ENCODE data around the gene ABCA6.
A peak's percentile ranks its signal among the peaks of the same experiment; 100 is the strongest.

Gene ABCA6

DNA sequence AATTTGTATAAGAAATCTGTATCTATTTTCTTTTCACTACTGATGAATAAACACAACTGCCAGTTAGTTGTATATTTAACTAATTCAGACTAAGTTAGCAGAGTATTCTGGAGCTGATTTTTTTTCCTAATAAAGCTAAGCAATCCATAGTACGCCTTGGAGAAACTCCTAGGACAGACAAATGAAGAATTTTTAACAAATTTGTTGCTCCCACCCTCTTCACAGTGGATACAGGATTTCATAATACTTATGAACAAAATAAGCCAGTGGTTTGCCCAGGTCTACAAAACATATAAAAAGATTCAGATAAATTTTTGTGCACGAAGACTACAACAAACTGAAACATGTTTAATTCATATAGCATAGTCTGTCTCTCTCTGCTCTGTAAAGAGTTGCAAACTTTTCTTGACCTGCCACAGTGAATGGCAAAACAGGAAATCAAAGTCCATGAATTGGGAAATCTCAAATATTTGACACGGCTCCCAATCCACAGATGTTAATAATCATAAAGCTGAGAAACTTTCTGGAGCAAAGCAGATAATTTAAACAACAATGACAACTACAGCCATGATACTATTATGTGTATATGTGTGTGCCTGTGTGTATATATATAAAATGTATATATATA, 594 bp upstream of the ABCA6 start:
- no CpG with 5 or more reads among the region's 3 CpGs for WGBS, 2 donors (ENCODE audit: extremely low coverage in 2 of 2, insufficient read length in 2 of 2, insufficient replicate concordance in 1 of 2)
- H3K79me1 ChIP-seq (ENCODE audit: low read depth, low read length), result no peaks in the 10 kb centered on the region

DNA sequence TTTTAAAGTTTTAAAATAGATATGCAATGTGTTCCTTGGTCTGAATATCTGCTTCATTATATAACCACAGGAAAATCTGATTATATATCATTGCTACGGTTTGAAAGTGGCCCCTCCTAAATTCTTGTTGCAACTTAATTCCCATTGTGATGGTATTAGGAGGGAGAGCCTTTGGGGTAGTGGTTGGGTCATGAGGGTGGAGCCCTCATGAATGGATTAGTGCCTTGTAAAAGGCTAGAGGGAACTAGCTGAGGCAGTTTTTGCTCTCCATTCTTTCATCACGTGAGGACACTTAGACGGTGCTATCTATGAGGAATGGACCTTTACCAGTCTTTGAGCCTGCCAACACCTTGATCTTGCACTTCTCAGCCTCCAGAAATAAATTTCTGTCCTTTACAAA, 7.6 kb downstream of the ABCA6 start:
- no peak overlapping the region for H2BK15ac ChIP-seq (ENCODE audit: low read length)
- H3K27ac ChIP-seq (replicated peaks; ENCODE audit: low read length), result no peak overlapping the region
- H3K9ac ChIP-seq (ENCODE audit: low read depth, low read length, poor library complexity), result no peak overlapping the region
- no peaks in the 10 kb centered on the region for H3K4me1 ChIP-seq (ENCODE audit: control insufficient read depth in 2 of 2, insufficient read depth in 1 of 2, low read depth in 1 of 2, low read length in 2 of 2)
- H2AFZ ChIP-seq (ENCODE audit: low read length), result no peak overlapping the region
- no peak overlapping the region for H3K4me3 ChIP-seq (ENCODE audit: low read length in 2 of 2)
- H4K8ac ChIP-seq (ENCODE audit: low read depth, low read length), result no peak overlapping the region
- no peak overlapping the region for H2AK5ac ChIP-seq (ENCODE audit: low read depth, low read length)
- H3K18ac ChIP-seq (ENCODE audit: low read length), result no peak overlapping the region
- H3K36me3 ChIP-seq (replicated peaks in 1 of 2; ENCODE audit: control insufficient read depth in 2 of 2, insufficient read depth in 2 of 2, low read length in 2 of 2), result no peaks in the 10 kb centered on the region
- H3K4me2 ChIP-seq (ENCODE audit: insufficient read depth, low read length, poor library complexity, severe bottlenecking), result no peak overlapping the region
- H3K23ac ChIP-seq (ENCODE audit: low read depth, low read length, poor library complexity), result no peak overlapping the region
- H3K79me1 ChIP-seq (ENCODE audit: low read depth, low read length), result no peaks in the 10 kb centered on the region
- no peak overlapping the region for H3K14ac ChIP-seq (ENCODE audit: low read length)
- no peaks in the 10 kb centered on the region for H3K9me3 ChIP-seq (replicated peaks in 1 of 2; ENCODE audit: control insufficient read depth in 2 of 2, insufficient read depth in 1 of 2, low read depth in 1 of 2, low read length in 2 of 2)
- no peak overlapping the region for H2BK5ac ChIP-seq (ENCODE audit: low read length)
- no peak for DNase-seq (ENCODE audit: low spot score)
- no CpG with 5 or more reads among the region's 3 CpGs for WGBS, 2 donors (ENCODE audit: extremely low coverage in 2 of 2, insufficient read length in 2 of 2, insufficient replicate concordance in 1 of 2)
- no peak overlapping the region for H2BK120ac ChIP-seq (ENCODE audit: low read depth, low read length)
- H3K4ac ChIP-seq (ENCODE audit: low read length), result no peak overlapping the region
- H4K91ac ChIP-seq (ENCODE audit: low read depth, low read length, poor library complexity), result no peak overlapping the region
- H3K27me3 ChIP-seq (ENCODE audit: control insufficient read depth in 3 of 3, insufficient read depth in 3 of 3, low read depth in 1 of 3, low read length in 3 of 3), result no peaks in the 10 kb centered on the region
- no peak overlapping the region for H2BK12ac ChIP-seq (ENCODE audit: low read length)

More for the DNA sequence above, 594 bp upstream of the ABCA6 start:
- Histone ChIP-seq H2AFZ (ENCODE audit: low read length) (peak overlapping the region; percentile 80), H3K4me3 (ENCODE audit: low read length in 2 of 2) (no peak overlapping the region), H3K36me3 (replicated peaks in 1 of 2; ENCODE audit: control insufficient read depth in 2 of 2, insufficient read depth in 2 of 2, low read length in 2 of 2) (no peaks in the 10 kb centered on the region), H3K23ac (ENCODE audit: low read depth, low read length, poor library complexity) (no peak overlapping the region), H3K4ac (ENCODE audit: low read length) (no peak overlapping the region), H3K14ac (ENCODE audit: low read length) (no peak overlapping the region), H3K4me2 (ENCODE audit: insufficient read depth, low read length, poor library complexity, severe bottlenecking) (no peak overlapping the region), H2BK120ac (ENCODE audit: low read depth, low read length) (no peak overlapping the region), H3K27me3 (ENCODE audit: control insufficient read depth in 3 of 3, insufficient read depth in 3 of 3, low read depth in 1 of 3, low read length in 3 of 3) (no peaks in the 10 kb centered on the region), H3K9ac (ENCODE audit: low read depth, low read length, poor library complexity) (no peak overlapping the region), H3K9me3 (replicated peaks in 1 of 2; ENCODE audit: control insufficient read depth in 2 of 2, insufficient read depth in 1 of 2, low read depth in 1 of 2, low read length in 2 of 2) (no peaks in the 10 kb centered on the region), H2AK5ac (ENCODE audit: low read depth, low read length) (no peak overlapping the region), H3K27ac (replicated peaks; ENCODE audit: low read length) (no peak overlapping the region), H2BK5ac (ENCODE audit: low read length) (no peak overlapping the region), H4K8ac (ENCODE audit: low read depth, low read length) (no peak overlapping the region), H4K91ac (ENCODE audit: low read depth, low read length, poor library complexity) (no peak overlapping the region), H2BK15ac (ENCODE audit: low read length) (no peak overlapping the region), H2BK12ac (ENCODE audit: low read length) (no peak overlapping the region), H3K4me1 (ENCODE audit: control insufficient read depth in 2 of 2, insufficient read depth in 1 of 2, low read depth in 1 of 2, low read length in 2 of 2) (no peaks in the 10 kb centered on the region), H3K18ac (ENCODE audit: low read length) (no peak overlapping the region)
- no peak for DNase-seq (ENCODE audit: low spot score)

GRCh38 chr17:69130627-69131296, 10.9 kb downstream of the ABCA6 start:
- no peak for DNase-seq (ENCODE audit: low spot score)
- H3K4ac ChIP-seq (ENCODE audit: low read length), result no peak overlapping the region
- no peak overlapping the region for H2BK15ac ChIP-seq (ENCODE audit: low read length)
- no peak overlapping the region for H3K27ac ChIP-seq (replicated peaks; ENCODE audit: low read length)
- H2AFZ ChIP-seq (ENCODE audit: low read length), result no peak overlapping the region
- H4K8ac ChIP-seq (ENCODE audit: low read depth, low read length), result no peak overlapping the region
- no peaks in the 10 kb centered on the region for H3K36me3 ChIP-seq (replicated peaks in 1 of 2; ENCODE audit: control insufficient read depth in 2 of 2, insufficient read depth in 2 of 2, low read length in 2 of 2)
- H3K4me2 ChIP-seq (ENCODE audit: insufficient read depth, low read length, poor library complexity, severe bottlenecking), result no peak overlapping the region
- H3K9me3 ChIP-seq (replicated peaks in 1 of 2; ENCODE audit: control insufficient read depth in 2 of 2, insufficient read depth in 1 of 2, low read depth in 1 of 2, low read length in 2 of 2), result no peaks in the 10 kb centered on the region
- no peak overlapping the region for H2BK5ac ChIP-seq (ENCODE audit: low read length)
- no peak overlapping the region for H4K91ac ChIP-seq (ENCODE audit: low read depth, low read length, poor library complexity)
- no peak overlapping the region for H3K18ac ChIP-seq (ENCODE audit: low read length)
- H2BK120ac ChIP-seq (ENCODE audit: low read depth, low read length), result no peak overlapping the region
- H3K9ac ChIP-seq (ENCODE audit: low read depth, low read length, poor library complexity), result no peak overlapping the region
- H3K27me3 ChIP-seq (ENCODE audit: control insufficient read depth in 3 of 3, insufficient read depth in 3 of 3, low read depth in 1 of 3, low read length in 3 of 3), result no peaks in the 10 kb centered on the region
- H3K4me1 ChIP-seq (ENCODE audit: control insufficient read depth in 2 of 2, insufficient read depth in 1 of 2, low read depth in 1 of 2, low read length in 2 of 2), result no peaks in the 10 kb centered on the region
- H2AK5ac ChIP-seq (ENCODE audit: low read depth, low read length), result no peak overlapping the region
- H3K79me1 ChIP-seq (ENCODE audit: low read depth, low read length), result no peaks in the 10 kb centered on the region
- H3K4me3 ChIP-seq (ENCODE audit: low read length in 2 of 2), result no peak overlapping the region
- no peak overlapping the region for H3K14ac ChIP-seq (ENCODE audit: low read length)
- no peak overlapping the region for H3K23ac ChIP-seq (ENCODE audit: low read depth, low read length, poor library complexity)
- WGBS, 2 donors (ENCODE audit: extremely low coverage in 2 of 2, insufficient read length in 2 of 2, insufficient replicate concordance in 1 of 2), result no CpG with 5 or more reads among the region's 6 CpGs
- H2BK12ac ChIP-seq (ENCODE audit: low read length), result no peak overlapping the region

- H3K4me1 ChIP-seq (ENCODE audit: control insufficient read depth in 2 of 2, insufficient read depth in 1 of 2, low read depth in 1 of 2, low read length in 2 of 2), result no peaks in the 10 kb centered on the region
- H2BK5ac ChIP-seq (ENCODE audit: low read length), result no peak overlapping the region
- no peaks in the 10 kb centered on the region for H3K36me3 ChIP-seq (replicated peaks in 1 of 2; ENCODE audit: control insufficient read depth in 2 of 2, insufficient read depth in 2 of 2, low read length in 2 of 2)
- no peak overlapping the region for H2AK5ac ChIP-seq (ENCODE audit: low read depth, low read length)
- H4K91ac ChIP-seq (ENCODE audit: low read depth, low read length, poor library complexity), result no peak overlapping the region
- no peak overlapping the region for H3K9ac ChIP-seq (ENCODE audit: low read depth, low read length, poor library complexity)
- H3K79me1 ChIP-seq (ENCODE audit: low read depth, low read length), result no peaks in the 10 kb centered on the region
- no peak overlapping the region for H2AFZ ChIP-seq (ENCODE audit: low read length)
- no peak overlapping the region for H3K23ac ChIP-seq (ENCODE audit: low read depth, low read length, poor library complexity)
- H3K18ac ChIP-seq (ENCODE audit: low read length), result no peak overlapping the region
- H2BK120ac ChIP-seq (ENCODE audit: low read depth, low read length), result no peak overlapping the region
- no peak overlapping the region for H3K4ac ChIP-seq (ENCODE audit: low read length)
- no peak for DNase-seq (ENCODE audit: low spot score)
- no peaks in the 10 kb centered on the region for H3K9me3 ChIP-seq (replicated peaks in 1 of 2; ENCODE audit: control insufficient read depth in 2 of 2, insufficient read depth in 1 of 2, low read depth in 1 of 2, low read length in 2 of 2)
- H2BK15ac ChIP-seq (ENCODE audit: low read length), result no peak overlapping the region
- no peak overlapping the region for H3K4me3 ChIP-seq (ENCODE audit: low read length in 2 of 2)
- no peak overlapping the region for H2BK12ac ChIP-seq (ENCODE audit: low read length)
- no peak overlapping the region for H3K4me2 ChIP-seq (ENCODE audit: insufficient read depth, low read length, poor library complexity, severe bottlenecking)
- H3K27me3 ChIP-seq (ENCODE audit: control insufficient read depth in 3 of 3, insufficient read depth in 3 of 3, low read depth in 1 of 3, low read length in 3 of 3), result no peaks in the 10 kb centered on the region
- no peak overlapping the region for H4K8ac ChIP-seq (ENCODE audit: low read depth, low read length)
- no peak overlapping the region for H3K14ac ChIP-seq (ENCODE audit: low read length)
- no peak overlapping the region for H3K27ac ChIP-seq (replicated peaks; ENCODE audit: low read length)
- WGBS, 2 donors (ENCODE audit: extremely low coverage in 2 of 2, insufficient read length in 2 of 2, insufficient replicate concordance in 1 of 2), result no CpG with 5 or more reads among the region's 1 CpG
These were observed 18.1 kb downstream of the ABCA6 start for GRCh38 chr17:69123626-69124025.

All from neuronal stem cell (in vitro differentiated cells).